Fibroblast of lung (primary cell): ENCODE results near the gene MFGE8. TPM values are rescaled to one million over a fixed set of nuclear protein-coding genes. Genes with fewer than 3 reads are reported as not detected.

ENCODE experiments used
- DNase-seq, 2 donors: peaks; one replicate each; pipeline versions ENCODE4 v3.0.0 to v3.0.0-alpha.2; 2010; ENCODE audit warnings: low read depth in 2 of 2
- H2AFZ ChIP-seq: 2 replicates; pipeline ENCODE4 v1.5.1; 2012; ENCODE audit warnings: low read length, control low read depth, inconsistent platforms
- H3K27ac ChIP-seq: 2 replicates; pipeline ENCODE4 v1.5.1; 2011; ENCODE audit warnings: low read length, control low read depth; ENCODE audit not compliant: insufficient read depth
- H3K27me3 ChIP-seq: 2 replicates; pipeline ENCODE4 v1.5.1; 2011; ENCODE audit warnings: mild to moderate bottlenecking, low read length; ENCODE audit not compliant: control insufficient read depth, insufficient read depth
- H3K36me3 ChIP-seq: 2 replicates; pipeline ENCODE4 v1.5.1; 2011; ENCODE audit warnings: low read length; ENCODE audit not compliant: control insufficient read depth, insufficient read depth
- H3K4me1 ChIP-seq: 2 replicates; pipeline ENCODE4 v1.5.1; 2011; ENCODE audit warnings: low read length; ENCODE audit not compliant: control insufficient read depth, insufficient read depth; ENCODE audit errors: extremely low read depth
- H3K4me2 ChIP-seq: 2 replicates; pipeline ENCODE4 v1.5.1; 2011; ENCODE audit warnings: low read length, control low read depth; ENCODE audit not compliant: insufficient read depth; ENCODE audit errors: extremely low read depth
- H3K4me3 ChIP-seq, 4 experiments: fragments of 200-600 bp in 1 of 4; sonication (generic) in 1 of 4; replicated peaks in 1 of 4; 2 replicates each; pipeline ENCODE4 v1.5.1; 2011 to 2016; ENCODE audit warnings: low read length in 4 of 4, low read depth in 3 of 4, mild to moderate bottlenecking in 3 of 4, control low read depth in 2 of 4, inconsistent platforms in 1 of 4, mixed read lengths in 1 of 4; ENCODE audit not compliant: insufficient read depth in 1 of 4; ENCODE audit errors: control extremely low read depth in 1 of 4
- H3K79me2 ChIP-seq: 2 replicates; pipeline ENCODE4 v1.5.1; 2012; ENCODE audit warnings: mild to moderate bottlenecking, low read length, inconsistent platforms; ENCODE audit not compliant: control insufficient read depth, insufficient read depth
- H3K9ac ChIP-seq: 2 replicates; pipeline ENCODE4 v1.5.1; 2011; ENCODE audit warnings: mild to moderate bottlenecking, low read length, control low read depth; ENCODE audit not compliant: insufficient read depth
- H3K9me3 ChIP-seq: 2 replicates; pipeline ENCODE4 v1.5.1; 2012; ENCODE audit warnings: low read depth, low read length; ENCODE audit not compliant: control insufficient read depth, insufficient read depth
- H4K20me1 ChIP-seq: 2 replicates; pipeline ENCODE4 v1.5.1; 2011; ENCODE audit warnings: low read length; ENCODE audit not compliant: control insufficient read depth, insufficient read depth; ENCODE audit errors: extremely low read depth
- CTCF ChIP-seq, 2 donors: IDR thresholded peaks in 1 of 2; conservative IDR thresholded peaks in 1 of 2; 1 replicate in 1 of 2; 2 replicates in 1 of 2; pipeline ENCODE4 v1.5.1; 2011 to 2012; ENCODE audit warnings: low read length in 2 of 2, control low read depth in 1 of 2, inconsistent platforms in 1 of 2, low read depth in 1 of 2, mild to moderate bottlenecking in 1 of 2
- EZH2 ChIP-seq: IDR thresholded peaks from 2 replicates; pipeline ENCODE4 v1.5.1; 2012; ENCODE audit warnings: low read length, control low read depth, mild to moderate bottlenecking; ENCODE audit errors: missing control alignments
- polyA plus RNA-seq, 2 donors: library from polyadenylated mRNA; depleted of rRNA in 1 of 2; stranded (reverse) in 1 of 2; unstranded in 1 of 2; fragments of >200 nt; gene quantifications; 2 replicates each; pipeline ENCODE4 v1.2.1, GENCODE V29; 2011 to 2012; ENCODE audit warnings: missing spikeins in 1 of 2
- total RNA-seq: library from RNA; depleted of rRNA; stranded (reverse); fragments of >200 nt; gene quantifications from 2 replicates; pipeline ENCODE4 v1.2.1, GENCODE V29; 2014

The MFGE8 gene
- total and polyA plus RNA-seq, 2 donors (not counting 1 experiment from before 2014, with no cell fraction given): 263 to 336 TPM

DNA sequence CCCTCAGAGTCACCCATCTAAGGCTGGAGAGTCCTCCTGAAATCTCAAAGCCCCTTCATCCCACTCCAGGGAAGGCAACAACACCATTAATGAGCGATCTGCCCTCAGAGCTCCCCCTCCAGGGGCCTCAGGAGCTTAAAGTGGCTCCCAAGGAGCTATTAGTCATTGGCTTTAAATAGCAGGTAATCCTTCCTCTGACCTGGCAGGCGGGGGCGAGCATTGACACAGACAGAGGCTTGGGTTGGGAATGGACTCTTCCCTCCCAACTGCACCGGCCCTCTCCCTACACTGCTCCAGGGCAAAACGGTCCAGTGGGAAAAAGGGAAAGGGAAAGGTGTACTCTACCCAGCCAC is 1.4 kb downstream of the MFGE8 start:
- Histone ChIP-seq H3K4me1 (peaks cover 10% of the 10 kb centered on the region), H3K79me2 (peaks cover 8% of the 10 kb centered on the region), H3K4me2 (peak overlapping the region; percentile 100), H3K27ac (no peak overlapping the region), H2AFZ (no peak overlapping the region), H3K27me3 (no peaks in the 10 kb centered on the region), H3K36me3 (peaks cover 8% of the 10 kb centered on the region), H3K4me3 (peak overlapping the region; percentile 80 to 95 (median 88)), H3K9me3 (no peaks in the 10 kb centered on the region), H3K9ac (no peak overlapping the region), H4K20me1 (no peaks in the 10 kb centered on the region)
- peak in 1 of 2 donors; percentile 78 for DNase-seq
- TF ChIP-seq EZH2 (no peak), CTCF (conservative IDR thresholded peaks at IDR 0.05 in 1 of 2, IDR thresholded peaks at IDR 0.05 in 1 of 2; ENCODE audit: low read depth in 1 of 2, low read length in 2 of 2) (no peak)

DNA sequence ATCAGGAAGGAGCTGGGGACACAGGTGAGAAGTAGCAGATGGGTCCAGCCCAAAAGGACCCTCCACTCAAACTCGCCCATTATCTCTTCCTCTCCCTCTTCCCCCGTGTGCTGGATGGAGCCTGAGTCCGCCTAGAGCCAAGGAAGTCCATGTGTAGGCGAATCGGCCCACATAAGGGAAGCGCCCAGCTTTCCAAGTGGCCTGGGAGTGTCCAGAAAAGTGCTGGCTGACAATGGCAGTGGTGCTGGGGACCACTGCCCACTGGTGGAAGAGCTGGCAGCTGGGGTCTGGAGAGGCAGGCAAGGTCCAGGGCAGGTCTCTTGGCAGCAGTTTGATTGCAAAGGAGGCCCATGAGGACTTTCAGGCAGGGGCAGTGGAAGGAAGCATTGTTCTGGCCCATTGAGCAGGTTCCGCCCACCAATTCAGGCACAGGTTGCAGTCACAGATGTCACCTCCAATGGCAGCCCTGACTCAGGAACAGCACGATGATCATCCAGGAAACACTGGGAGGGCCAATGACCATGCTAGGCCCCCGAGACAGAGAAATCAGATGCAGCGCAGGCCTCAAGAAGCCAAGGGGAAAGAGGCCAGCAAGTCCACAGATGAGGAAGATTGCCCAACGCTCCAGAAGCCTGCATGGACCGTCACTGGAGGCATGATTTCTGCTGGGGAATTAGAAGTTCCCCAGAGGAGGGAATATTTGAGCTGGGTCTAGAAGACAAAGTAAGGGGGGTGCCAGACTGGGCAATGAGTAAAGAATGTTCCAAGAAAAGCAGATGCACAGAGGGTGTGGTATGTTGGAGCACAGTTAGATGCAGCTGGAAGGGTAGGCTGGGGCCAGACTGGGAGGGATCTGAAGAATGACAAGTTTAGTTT is 3.0 kb downstream of the MFGE8 start:
- peak in 1 of 2 donors; percentile 32 for DNase-seq

More for the DNA sequence above, 3.0 kb downstream of the MFGE8 start:
- H3K4me3 ChIP-seq: no peak overlapping the region
- no peaks in the 10 kb centered on the region for H4K20me1 ChIP-seq
- no peaks in the 10 kb centered on the region for H3K9me3 ChIP-seq
- H3K27ac ChIP-seq: no peak overlapping the region
- H3K4me2 ChIP-seq: no peak overlapping the region
- peaks cover 8% of the 10 kb centered on the region for H3K79me2 ChIP-seq
- no peak overlapping the region for H2AFZ ChIP-seq
- no peak for TF ChIP-seq CTCF (conservative IDR thresholded peaks at IDR 0.05 in 1 of 2, IDR thresholded peaks at IDR 0.05 in 1 of 2; ENCODE audit: low read depth in 1 of 2, low read length in 2 of 2)
- no peak for TF ChIP-seq EZH2
- peaks cover 10% of the 10 kb centered on the region for H3K4me1 ChIP-seq
- no peak overlapping the region for H3K9ac ChIP-seq
- H3K27me3 ChIP-seq: no peaks in the 10 kb centered on the region
- H3K36me3 ChIP-seq: peaks cover 8% of the 10 kb centered on the region
